A549 (cell line): ENCODE data around the gene TRAF3.

Experiments
- CTCF ChIP-seq: fragments of >200 bp; sonication (Bioruptor Twin); formaldehyde crosslinking; IDR thresholded peaks from 3 replicates; pipeline ENCODE4 v1.5.1; 2016
- E2F6 ChIP-seq: IDR thresholded peaks from 2 replicates; pipeline ENCODE4 v1.6.1; 2012; ENCODE audit warnings: low read depth, borderline replicate concordance
- EP300 ChIP-seq, 2 experiments: fragments of >200 bp; sonication (Bioruptor Twin); formaldehyde crosslinking; IDR thresholded peaks; 2 replicates in 1 of 2; 3 replicates in 1 of 2; pipeline ENCODE4 v1.6.1; 2016 to 2017
- GATA3 ChIP-seq: IDR thresholded peaks from 2 replicates; pipeline ENCODE4 v1.6.1; 2012; ENCODE audit warnings: borderline replicate concordance
- HDAC2 ChIP-seq: fragments of 200-600 bp; sonication (generic); IDR thresholded peaks from 2 replicates; pipeline ENCODE4 v1.6.1; 2016
- MAX ChIP-seq: IDR thresholded peaks from 2 replicates; pipeline ENCODE4 v1.6.1; 2012
- RAD21 ChIP-seq, 2 experiments: fragments of >200 bp in 1 of 2; sonication (Bioruptor Twin) in 1 of 2; formaldehyde crosslinking in 1 of 2; IDR thresholded peaks in 1 of 2; conservative IDR thresholded peaks in 1 of 2; 2 replicates in 1 of 2; 3 replicates in 1 of 2; pipeline ENCODE4 v1.6.1; 2012 to 2018; ENCODE audit warnings: inconsistent platforms in 1 of 2
- REST ChIP-seq: fragments of 200-600 bp; sonication (generic); IDR thresholded peaks from 2 replicates; pipeline ENCODE4 v1.6.1; 2016; ENCODE audit warnings: antibody characterized with exemption, mild to moderate bottlenecking, moderate library complexity
- SREBF2 ChIP-seq: fragments of 450-650 bp; IDR thresholded peaks from 2 replicates; pipeline ENCODE4 v1.6.1; 2014; ENCODE audit warnings: mild to moderate bottlenecking, moderate library complexity
- ZFP36 ChIP-seq: fragments of 450-650 bp; IDR thresholded peaks from 2 replicates; pipeline ENCODE4 v1.6.1; 2014; ENCODE audit warnings: borderline replicate concordance; ENCODE audit not compliant: partially characterized antibody
- ZSCAN20 ChIP-seq: fragments of 250-450 bp; sonication (Bioruptor Pico); IDR thresholded peaks from 2 replicates; pipeline ENCODE4 v1.8.0; 2022; ENCODE audit warnings: mild to moderate bottlenecking, moderate library complexity

- TF ChIP-seq MAX: no peak
- TF ChIP-seq REST: no peak
- no peak for TF ChIP-seq HDAC2
- no peak for TF ChIP-seq CTCF
- no peak for TF ChIP-seq ZSCAN20
- no peak for TF ChIP-seq E2F6
- TF ChIP-seq RAD21 (conservative IDR thresholded peaks at IDR 0.05 in 1 of 2, IDR thresholded peaks at IDR 0.05 in 1 of 2): no peak
- TF ChIP-seq SREBF2: no peak
- no peak for TF ChIP-seq EP300 (IDR thresholded peaks at IDR 0.05)
- TF ChIP-seq GATA3: no peak
- TF ChIP-seq ZFP36: no peak
Observed at GRCh38 chr14:102927878-102928411, 150.7 kb downstream of the TRAF3 start.
